ENCODE results near the gene SHKBP1. TPM values are rescaled to one million over a fixed set of nuclear protein-coding genes. Genes with fewer than 3 reads are reported as not detected.

The SHKBP1 gene
- total and polyA plus RNA-seq, 2 of the 13 experiments (the other 11 are each of a cell fraction or from before 2014, with no cell fraction given): 16.2 to 17.4 TPM

GRCh38 chr19:40603389-40604170, 26.9 kb downstream of the SHKBP1 start (continued):
- TF ChIP-seq ZC3H13 (CRISPR knock-in tag; IDR thresholded peaks at IDR 0.05): no peak; the same call in 1 of the 2 replicates
- no peak for TF ChIP-seq ZNF251 (CRISPR knock-in tag; IDR thresholded peaks at IDR 0.05)
- no peak for TF ChIP-seq PRMT3 (CRISPR knock-in tag; IDR thresholded peaks at IDR 0.05; ENCODE audit: borderline replicate concordance, low read depth)
- no peak for TF ChIP-seq FOXM1 (CRISPR knock-in tag; IDR thresholded peaks at IDR 0.05)
- TF ChIP-seq ZGPAT (CRISPR knock-in tag; IDR thresholded peaks at IDR 0.05): peak; percentile 96
- TF ChIP-seq NFKB2 (CRISPR knock-in tag; IDR thresholded peaks at IDR 0.05; ENCODE audit: borderline replicate concordance): peak; percentile 78; the same call in 1 of the 2 replicates
- peak; percentile 78 for TF ChIP-seq AGO1 (IDR thresholded peaks at IDR 0.05; ENCODE audit: low read depth, low read length, poor library complexity, severe bottlenecking)
- TF ChIP-seq, protein P1, sequence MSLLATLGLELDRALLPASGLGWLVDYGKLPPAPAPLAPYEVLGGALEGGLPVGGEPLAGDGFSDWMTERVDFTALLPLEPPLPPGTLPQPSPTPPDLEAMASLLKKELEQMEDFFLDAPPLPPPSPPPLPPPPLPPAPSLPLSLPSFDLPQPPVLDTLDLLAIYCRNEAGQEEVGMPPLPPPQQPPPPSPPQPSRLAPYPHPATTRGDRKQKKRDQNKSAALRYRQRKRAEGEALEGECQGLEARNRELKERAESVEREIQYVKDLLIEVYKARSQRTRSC (CRISPR knock-in tag; IDR thresholded peaks at IDR 0.05; ENCODE audit: low read depth): no peak
- no peak for TF ChIP-seq CSRNP1 (CRISPR knock-in tag; IDR thresholded peaks at IDR 0.05)
- TF ChIP-seq MIER2 (CRISPR knock-in tag; IDR thresholded peaks at IDR 0.05): peak; percentile 79
- TF ChIP-seq, protein P2, sequence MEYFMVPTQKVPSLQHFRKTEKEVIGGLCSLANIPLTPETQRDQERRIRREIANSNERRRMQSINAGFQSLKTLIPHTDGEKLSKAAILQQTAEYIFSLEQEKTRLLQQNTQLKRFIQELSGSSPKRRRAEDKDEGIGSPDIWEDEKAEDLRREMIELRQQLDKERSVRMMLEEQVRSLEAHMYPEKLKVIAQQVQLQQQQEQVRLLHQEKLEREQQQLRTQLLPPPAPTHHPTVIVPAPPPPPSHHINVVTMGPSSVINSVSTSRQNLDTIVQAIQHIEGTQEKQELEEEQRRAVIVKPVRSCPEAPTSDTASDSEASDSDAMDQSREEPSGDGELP (IDR thresholded peaks at IDR 0.05; ENCODE audit: borderline replicate concordance, low read depth): peak; percentile 100
- 0 out of 2 replicates have a peak, but pooled peaks have one; percentile 25 for TF ChIP-seq RFX5 (IDR thresholded peaks at IDR 0.05; ENCODE audit: low read depth, low read length)
- no peak; the same call in 1 of the 2 replicates for TF ChIP-seq KDM5A (IDR thresholded peaks at IDR 0.05; ENCODE audit: borderline replicate concordance, low read length)
- TF ChIP-seq ZNF776 (CRISPR knock-in tag; IDR thresholded peaks at IDR 0.05): 0 out of 2 replicates have a peak, but pooled peaks have one; percentile 59
- TF ChIP-seq CC2D1A (CRISPR knock-in tag; IDR thresholded peaks at IDR 0.05): no peak
- TF ChIP-seq ZNF44 (CRISPR knock-in tag; IDR thresholded peaks at IDR 0.05): no peak
- TF ChIP-seq ZNF761 (CRISPR knock-in tag; conservative IDR thresholded peaks at IDR 0.05): peak; percentile 84; the same call in 1 of the 2 replicates
- TF ChIP-seq NFIC (IDR thresholded peaks at IDR 0.05; ENCODE audit: low read length): no peak
- TF ChIP-seq, protein P3, sequence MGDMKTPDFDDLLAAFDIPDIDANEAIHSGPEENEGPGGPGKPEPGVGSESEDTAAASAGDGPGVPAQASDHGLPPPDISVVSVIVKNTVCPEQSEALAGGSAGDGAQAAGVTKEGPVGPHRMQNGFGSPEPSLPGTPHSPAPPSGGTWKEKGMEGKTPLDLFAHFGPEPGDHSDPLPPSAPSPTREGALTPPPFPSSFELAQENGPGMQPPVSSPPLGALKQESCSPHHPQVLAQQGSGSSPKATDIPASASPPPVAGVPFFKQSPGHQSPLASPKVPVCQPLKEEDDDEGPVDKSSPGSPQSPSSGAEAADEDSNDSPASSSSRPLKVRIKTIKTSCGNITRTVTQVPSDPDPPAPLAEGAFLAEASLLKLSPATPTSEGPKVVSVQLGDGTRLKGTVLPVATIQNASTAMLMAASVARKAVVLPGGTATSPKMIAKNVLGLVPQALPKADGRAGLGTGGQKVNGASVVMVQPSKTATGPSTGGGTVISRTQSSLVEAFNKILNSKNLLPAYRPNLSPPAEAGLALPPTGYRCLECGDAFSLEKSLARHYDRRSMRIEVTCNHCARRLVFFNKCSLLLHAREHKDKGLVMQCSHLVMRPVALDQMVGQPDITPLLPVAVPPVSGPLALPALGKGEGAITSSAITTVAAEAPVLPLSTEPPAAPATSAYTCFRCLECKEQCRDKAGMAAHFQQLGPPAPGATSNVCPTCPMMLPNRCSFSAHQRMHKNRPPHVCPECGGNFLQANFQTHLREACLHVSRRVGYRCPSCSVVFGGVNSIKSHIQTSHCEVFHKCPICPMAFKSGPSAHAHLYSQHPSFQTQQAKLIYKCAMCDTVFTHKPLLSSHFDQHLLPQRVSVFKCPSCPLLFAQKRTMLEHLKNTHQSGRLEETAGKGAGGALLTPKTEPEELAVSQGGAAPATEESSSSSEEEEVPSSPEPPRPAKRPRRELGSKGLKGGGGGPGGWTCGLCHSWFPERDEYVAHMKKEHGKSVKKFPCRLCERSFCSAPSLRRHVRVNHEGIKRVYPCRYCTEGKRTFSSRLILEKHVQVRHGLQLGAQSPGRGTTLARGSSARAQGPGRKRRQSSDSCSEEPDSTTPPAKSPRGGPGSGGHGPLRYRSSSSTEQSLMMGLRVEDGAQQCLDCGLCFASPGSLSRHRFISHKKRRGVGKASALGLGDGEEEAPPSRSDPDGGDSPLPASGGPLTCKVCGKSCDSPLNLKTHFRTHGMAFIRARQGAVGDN (CRISPR knock-in tag; IDR thresholded peaks at IDR 0.05): peak; percentile 89
- TF ChIP-seq ZSCAN30 (CRISPR knock-in tag; IDR thresholded peaks at IDR 0.05): no peak
